T-helper 1 cell treated with Interleukin-12 subunit alpha and Interleukin-12 subunit beta and Interleukin-4 antibody, amounts not matched to agents 30 ng/mL and 1 ng/mL, for 36 hours (primary cell): Measurements from ENCODE around the gene PRKCZ. TPM values are rescaled to one million over a fixed set of nuclear protein-coding genes. Genes with fewer than 3 reads are reported as not detected.

Experiments
- intact Hi-C: fragments of 100-400 bp; cut with micrococcal nuclease; formaldehyde crosslinking; loops from one replicate; pipeline ENCODE4 v1.15.1; 2024
- total RNA-seq: library from RNA; stranded (reverse); gene quantifications from 2 replicates; pipeline ENCODE4 v1.2.3, GENCODE V29; 2022

Gene PRKCZ
- total RNA-seq, 1 donor from 2014 or later, result 2.6 TPM

DNA sequence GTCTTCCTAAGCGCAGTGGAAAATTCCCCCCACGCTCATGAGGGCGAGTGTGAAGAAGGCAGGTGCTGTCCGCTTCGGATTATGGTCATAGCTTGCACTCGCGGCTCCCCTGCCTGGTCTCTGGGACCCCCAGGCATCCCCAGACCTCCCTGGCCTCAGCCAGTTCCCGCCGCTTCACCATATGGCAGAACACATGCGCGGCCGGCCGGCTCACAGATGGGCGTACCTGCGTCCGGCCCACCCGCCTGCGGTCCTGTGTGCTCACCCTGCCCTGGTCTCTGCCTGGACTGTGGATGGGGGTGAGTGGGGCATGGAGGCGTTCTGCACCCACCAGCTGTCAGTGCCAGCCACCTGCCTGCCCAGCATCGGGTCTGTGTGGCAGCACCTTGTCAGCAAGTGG lies 34.1 kb downstream of the PRKCZ start:
- intact Hi-C loops, result no loop called here

DNA sequence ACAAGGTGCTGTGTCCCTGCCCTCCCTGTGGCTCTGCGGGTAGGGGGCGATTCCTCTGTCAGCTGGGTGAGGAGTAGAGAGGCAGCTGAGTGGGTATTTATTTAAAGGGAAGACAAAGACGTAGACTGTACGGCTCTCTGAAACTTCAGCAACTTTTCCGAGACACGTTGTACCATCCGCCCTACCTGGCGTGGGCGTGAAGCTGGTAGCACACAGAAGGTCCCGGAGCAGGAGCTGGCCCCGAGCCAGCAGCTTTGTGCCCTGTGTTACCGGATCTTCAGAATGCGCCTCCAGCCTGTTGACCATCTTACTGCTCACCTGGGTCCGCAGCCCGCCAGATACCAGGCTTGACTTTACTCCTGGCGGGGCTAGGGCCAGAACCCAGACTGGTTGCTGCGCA lies 34.9 kb downstream of the PRKCZ start:
- intact Hi-C loops, result no loop called here

DNA sequence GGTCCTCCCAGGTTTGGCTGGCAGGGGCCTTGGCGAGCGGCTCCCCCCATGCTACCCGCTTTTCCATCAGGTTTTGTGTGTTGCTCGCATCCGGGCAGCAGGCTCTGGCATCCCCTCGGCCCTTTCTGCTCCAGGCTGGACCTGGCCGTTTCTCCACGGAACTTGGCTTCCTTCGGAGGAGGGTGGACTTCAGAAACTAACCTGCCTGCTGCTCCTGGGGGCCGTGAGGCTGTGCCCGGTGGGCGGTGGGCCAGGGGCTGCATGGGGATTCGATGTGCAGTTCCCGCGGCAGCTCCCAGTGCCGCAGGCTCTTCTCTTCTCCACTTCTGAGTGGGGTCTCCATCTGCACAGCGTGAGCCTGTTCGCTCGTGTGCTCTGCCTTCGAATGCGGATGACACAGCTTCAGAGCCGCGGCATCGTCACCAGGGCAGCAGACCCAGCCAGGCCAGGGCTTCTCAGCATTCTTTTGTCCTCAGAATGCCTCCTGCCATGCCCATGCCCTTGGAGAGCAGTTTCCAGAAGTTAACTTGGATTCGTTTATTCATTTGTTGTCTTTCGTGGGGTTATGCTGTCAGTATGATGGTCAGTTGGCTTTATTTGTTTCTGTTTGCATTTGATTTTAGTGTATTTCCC lies 36.4 kb downstream of the PRKCZ start:
- intact Hi-C loops, result no loop called here

DNA sequence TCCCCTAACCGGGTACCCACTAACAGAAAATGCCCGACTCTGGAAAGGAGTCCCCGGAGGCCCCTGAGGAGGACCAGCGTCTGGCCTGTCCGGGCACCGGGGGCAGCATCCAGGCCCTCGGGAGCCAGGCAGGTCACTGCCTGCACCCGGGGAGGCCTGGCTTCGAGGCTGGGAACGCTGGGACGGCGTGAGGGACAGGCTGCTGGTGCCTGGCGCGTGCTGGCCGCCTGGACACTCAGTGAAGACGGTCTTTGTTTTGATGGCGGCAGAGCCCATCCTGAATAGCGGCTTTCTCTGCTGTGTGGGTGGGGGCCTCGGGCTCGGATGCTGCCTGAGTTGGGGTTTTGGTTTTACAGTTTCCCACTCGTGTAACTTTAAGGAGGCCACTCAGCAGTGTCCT lies 37.6 kb downstream of the PRKCZ start:
- intact Hi-C loops, result no loop called here

DNA sequence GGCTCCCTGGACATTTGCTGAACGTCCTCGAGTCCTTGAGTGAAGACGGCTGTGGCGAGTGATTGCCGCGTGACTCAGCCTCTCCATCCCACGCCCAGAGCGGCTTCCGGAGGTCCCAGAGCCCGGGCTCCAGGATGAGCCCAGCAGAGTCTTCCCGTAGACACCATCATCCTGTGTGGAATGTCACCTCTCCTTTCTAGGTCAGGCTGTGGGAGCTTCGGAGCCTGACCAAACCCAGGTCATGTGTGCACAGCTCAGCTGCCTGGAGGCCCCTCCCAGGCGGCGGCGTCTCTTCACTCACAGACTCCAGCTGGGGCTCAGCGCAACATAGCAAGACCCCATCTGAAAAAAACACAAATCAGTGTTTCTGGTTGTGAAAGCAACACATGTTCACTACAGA lies 38.2 kb downstream of the PRKCZ start:
- intact Hi-C loops, result no loop called here

DNA sequence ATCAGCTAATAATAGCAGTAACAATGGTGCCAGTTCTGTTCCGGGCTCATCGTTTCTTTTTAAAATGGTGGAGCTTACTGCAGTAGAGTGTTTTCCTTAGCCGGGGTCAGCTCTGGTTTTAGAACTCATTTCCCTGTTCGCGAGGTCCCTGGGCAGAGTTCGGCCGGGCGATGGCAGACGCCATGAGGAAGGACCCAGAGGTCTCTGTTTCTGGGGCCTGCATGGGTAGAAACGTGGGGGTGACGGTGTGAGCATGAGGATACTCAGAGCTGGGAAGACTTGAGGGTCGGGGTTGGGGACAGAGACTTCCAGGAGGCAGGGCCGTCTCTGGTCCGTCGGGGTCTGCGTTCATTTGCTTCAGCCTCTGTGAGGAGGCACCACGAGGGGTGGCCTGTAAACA lies 38.8 kb downstream of the PRKCZ start:
- intact Hi-C loops, result no loop called here

DNA sequence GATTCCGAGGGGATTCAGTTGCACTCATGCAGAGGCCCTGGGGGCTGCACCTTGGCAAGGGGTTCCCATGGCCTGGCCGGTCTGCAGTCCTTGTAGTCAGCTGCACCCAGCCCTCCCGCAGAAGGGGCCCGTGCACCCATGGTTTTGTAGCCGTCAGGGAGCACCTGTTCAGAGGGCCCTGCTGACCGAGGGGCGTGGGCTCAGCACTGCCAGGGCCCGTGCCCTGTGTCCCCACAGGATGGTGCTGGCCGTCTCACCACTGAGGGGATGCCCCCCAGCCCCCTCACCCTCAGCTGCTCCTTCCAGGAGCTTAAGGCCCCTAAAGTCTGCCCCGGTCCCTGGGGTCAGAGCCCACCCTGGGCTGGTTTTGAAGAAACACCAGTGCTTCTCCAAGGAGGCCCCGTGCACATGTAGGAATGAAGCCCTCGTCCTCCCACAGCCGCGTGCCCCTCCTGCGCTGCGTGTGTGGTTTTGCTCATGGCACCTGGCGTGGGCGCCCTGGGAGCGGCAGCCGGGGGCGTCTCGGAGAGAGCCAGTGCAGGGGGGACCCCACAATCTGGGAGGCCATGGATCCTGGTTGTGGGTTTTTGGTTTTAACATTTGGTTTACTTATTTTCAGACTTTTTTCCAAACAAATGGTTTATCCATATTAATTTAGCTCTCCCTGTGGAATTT lies 40.1 kb downstream of the PRKCZ start:
- intact Hi-C loops, result loop anchor here (10.0 kb wide), 1 partner anchor 84 kb away; no protein-coding TSS in a partner anchor

DNA sequence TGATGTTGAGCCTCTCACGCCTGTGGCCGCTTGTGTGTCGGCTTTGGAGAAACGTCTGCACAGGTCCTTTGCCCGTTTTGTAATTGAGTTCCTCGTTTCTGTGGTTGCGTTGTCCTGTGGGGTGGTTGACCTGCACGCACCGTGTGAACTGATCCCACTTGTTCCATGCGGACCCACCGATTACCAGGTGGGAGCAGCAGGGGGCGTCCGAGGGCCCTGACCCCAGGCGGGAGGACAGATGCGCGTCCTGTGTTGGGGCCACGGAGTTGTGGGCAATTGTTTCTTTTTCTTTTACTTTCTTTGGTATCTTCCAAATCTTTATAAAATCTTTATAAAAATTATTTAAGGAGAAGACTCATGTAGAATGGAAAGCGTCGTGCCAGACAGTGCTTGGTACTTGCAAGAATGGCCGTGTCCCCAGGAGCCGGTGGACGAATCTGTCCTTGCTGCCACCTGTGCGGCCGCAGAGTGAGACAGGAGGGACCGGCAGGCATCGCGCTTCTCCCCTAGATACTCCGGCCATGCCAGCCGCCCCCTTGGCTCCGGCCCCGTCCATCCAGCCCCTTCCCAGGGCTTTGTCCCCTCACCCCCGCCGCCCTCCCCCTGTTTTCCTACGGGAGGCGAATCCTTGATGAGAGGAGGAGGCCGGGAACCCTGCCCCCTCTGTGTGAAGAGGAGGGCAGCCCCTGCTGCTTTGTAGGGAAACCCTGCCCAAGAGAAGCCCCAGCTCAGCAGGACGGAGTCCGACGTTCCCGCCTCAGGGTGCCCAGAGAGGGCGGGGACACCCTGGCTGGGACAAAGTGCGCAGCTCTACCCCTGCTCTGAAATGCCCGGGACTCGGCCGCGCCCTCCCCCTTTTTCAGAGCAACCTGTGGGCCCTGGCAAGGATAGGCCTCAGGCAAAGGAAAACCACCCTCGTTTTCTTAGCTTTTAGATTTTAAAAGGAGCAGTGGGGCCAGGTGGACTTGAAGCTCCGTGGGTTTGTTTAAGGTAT lies 41.7 kb downstream of the PRKCZ start:
- intact Hi-C loops, result loop anchor here (10.0 kb wide), 1 partner anchor 83 kb away; no protein-coding TSS in a partner anchor

DNA sequence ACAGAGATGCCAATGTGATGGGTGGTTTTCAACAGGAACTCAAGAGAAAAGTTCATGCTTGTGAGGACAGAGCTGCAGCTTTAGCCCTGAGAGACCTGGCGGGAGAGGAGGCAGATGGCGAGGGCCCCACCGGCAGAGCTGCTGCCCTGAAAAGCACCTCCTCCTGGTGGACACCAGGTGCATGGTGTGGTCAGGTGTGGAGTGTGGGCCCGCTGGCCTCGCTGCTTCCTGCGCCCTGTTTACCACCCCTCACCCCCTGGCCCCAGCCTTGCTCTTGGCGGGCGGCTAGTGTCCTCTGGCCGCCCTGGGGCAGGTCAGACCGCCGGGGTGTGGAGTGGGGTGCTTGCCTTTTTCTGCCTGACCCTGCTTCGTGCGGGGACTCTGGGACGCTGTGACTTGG lies 42.8 kb downstream of the PRKCZ start:
- intact Hi-C loops, result loop anchor here (10.0 kb wide), 1 partner anchor 82 kb away; no protein-coding TSS in a partner anchor

DNA sequence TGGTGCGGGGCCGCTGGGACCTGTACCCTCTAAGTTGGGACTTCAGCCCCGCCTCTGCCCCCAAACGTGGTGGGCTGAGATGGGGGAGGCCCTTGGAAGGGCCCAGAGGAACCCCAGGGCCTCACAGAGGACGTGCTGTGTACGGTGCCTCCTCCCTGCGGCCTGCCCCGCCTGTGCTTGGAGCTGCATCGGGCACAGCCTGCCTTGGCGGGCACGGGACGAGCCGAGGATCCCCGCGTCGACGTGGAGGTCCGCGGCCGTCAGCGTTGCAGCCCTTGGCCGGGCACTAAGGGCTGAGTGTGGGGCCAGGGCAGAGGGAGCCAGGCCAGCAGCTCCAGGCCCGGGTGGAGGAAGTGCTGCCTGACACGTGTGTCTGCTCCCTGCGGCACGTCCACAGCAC lies 43.4 kb downstream of the PRKCZ start:
- intact Hi-C loops, result loop anchor here (10.0 kb wide), 1 partner anchor 81 kb away; no protein-coding TSS in a partner anchor

DNA sequence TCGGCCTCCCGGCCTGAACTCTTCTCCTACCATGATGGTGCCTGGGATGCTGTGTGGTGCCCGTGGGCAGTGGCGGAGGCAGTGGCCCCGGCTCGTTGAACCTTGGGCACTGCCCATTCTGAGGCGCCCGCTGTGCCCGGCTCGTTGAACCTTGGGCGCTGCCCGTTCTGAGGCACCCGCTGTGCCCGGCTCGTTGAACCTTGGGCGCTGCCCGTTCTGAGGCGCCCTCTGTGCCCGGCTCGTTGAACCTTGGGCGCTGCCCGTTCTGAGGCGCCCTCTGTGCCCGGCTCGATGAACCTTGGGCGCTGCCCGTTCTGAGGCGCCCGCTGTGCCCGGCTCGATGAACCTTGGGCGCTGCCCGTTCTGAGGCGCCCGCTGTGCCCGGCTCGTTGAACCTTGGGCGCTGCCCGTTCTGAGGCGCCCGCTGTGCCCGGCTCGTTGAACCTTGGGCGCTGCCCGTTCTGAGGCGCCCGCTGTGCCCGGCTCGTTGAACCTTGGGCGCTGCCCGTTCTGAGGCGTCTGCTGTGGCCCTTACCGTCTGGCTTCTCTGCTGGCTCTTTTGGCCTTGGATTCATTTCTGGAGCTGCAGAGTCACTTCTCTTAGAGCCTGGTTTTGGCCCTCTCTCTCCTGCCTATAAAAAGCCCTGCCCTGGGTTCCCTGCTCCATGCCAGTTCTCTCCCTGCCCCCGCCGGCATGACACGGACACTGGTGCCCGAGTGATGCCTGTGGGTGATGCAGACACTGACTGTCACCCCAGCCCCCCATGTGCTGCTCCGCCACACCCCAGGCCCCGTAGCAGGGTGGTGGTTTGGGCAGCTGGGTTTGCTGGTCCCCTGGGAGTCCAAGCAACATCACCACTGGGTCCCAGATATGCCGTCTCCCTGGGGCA lies 44.3 kb downstream of the PRKCZ start:
- intact Hi-C loops, result loop anchor here (10.0 kb wide), 1 partner anchor 80 kb away; no protein-coding TSS in a partner anchor

DNA sequence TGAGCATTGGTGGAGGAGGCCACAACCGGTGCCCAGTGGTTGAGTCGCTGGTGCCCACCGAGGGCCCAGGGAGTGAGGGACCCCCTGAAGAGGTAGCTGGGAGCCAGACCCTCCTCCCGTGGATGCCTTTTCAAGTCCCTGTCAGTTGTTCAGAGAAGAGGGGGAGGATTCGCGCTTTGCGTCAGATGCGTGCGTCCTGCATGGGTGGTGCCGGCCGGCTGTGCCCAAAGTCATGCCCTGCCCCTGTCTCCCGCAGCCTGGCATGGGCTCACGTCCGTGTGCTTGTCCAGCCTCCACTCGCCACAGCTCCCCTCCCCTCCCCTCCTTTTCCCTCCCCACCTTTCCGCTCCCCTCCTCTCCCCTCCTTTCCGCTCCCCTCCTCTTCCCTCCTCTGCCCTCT lies 45.2 kb downstream of the PRKCZ start:
- intact Hi-C loops, result loop anchor here (10.0 kb wide), 1 partner anchor 79 kb away; no protein-coding TSS in a partner anchor

DNA sequence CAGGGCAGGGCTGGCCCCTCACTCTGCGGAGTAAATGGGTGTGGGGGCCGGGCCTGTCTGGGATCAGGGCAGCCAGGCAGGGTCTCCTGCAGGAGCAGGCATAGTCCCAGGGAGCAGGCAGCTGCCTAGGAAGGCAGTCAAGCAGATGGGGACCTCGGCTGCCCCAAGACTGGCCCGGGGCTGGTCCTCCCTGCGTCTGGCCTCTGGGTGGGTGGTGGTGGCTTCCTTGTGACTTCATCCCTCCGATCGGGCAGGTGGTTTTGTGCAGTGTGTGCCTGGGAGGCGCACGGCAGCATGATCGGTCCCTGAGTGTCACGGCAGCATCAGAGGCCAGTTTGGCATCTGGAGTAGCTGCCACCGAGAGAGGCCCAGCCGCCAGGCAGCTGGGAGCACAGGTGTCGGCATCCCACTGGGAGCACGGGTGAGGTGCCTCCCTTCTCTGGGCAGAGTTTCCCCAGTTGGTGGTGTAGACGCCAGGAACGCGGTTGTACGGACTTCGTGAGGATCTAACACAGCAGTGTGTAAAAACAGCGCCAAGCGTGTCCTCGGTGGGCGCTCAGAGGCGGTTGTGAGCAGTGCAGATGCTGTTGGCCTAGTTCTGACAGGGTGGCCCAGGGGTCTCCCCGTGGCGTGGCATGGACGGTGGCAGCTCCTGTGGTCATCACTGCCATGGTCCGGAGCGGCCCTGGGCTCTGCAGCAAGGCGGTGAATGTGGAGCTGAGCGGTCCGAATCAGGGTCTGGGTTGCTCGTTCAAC lies 45.9 kb downstream of the PRKCZ start:
- intact Hi-C loops, result loop anchor here (10.0 kb wide), 1 partner anchor 79 kb away; no protein-coding TSS in a partner anchor

DNA sequence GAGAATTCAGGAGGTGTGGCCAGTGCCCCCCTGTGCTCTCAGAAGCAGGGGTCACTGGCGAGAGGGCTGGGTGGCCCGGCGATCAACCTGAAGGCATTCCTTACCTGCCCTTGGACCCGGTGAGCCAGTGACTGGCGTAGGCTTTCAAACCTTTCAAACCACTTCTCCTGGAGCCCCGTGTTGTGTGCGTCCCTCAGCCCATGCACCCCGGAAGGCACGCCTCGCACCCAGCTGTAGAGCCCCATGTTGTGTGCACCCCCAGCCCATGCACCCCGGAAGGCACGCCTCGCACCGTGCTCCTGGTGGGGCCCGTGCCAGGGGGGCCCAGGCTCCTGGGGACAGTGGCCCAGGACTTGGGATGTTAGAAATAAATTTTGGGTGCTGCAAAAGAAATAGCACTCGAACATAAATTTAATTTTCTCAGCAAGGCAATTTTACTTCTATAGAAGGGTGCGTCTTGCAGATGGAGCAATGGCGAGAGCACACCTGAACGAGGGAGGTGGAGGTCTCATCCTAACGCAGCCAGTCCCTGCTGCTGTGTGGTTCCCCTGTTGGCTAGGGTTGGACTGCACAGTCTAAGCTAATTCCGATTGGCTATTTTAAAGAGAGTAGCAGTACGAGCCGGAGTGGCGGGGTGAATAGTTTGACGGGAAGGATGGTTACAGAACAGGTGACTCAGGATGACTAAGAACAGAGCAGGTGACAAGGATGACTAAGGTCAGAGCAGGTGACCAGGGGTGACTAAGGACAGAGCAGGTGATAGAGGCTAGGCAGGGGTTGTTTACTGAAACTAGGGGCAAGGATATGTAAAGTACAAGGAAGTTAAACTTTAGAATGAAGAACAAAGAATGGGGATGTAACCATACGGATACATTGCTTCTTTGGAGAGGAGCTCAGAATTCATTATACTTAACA lies 47.4 kb downstream of the PRKCZ start:
- intact Hi-C loops, result loop anchor here (10.0 kb wide), 1 partner anchor 77 kb away; no protein-coding TSS in a partner anchor

DNA sequence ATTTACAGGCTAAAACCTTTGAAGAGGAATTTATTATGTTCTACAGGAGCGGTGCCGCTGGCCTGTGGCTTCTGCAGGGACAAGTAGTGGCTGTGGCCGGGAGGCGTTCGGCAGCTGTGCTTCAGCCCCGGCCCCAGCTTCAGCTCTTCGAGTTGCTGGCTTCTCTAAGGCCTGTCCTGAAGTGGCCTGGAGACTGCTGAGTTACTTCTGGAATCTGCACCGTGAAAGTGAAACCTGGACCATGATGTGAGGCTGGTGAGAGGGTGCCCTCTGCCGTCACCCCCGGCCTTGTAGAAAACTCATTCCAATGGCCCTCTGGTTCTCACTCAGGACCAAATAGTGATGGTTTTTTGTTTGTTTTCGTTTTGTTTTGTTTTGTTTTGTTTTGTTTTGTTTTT lies 48.1 kb downstream of the PRKCZ start:
- intact Hi-C loops, result loop anchor here (10.0 kb wide), 1 partner anchor 77 kb away; no protein-coding TSS in a partner anchor

DNA sequence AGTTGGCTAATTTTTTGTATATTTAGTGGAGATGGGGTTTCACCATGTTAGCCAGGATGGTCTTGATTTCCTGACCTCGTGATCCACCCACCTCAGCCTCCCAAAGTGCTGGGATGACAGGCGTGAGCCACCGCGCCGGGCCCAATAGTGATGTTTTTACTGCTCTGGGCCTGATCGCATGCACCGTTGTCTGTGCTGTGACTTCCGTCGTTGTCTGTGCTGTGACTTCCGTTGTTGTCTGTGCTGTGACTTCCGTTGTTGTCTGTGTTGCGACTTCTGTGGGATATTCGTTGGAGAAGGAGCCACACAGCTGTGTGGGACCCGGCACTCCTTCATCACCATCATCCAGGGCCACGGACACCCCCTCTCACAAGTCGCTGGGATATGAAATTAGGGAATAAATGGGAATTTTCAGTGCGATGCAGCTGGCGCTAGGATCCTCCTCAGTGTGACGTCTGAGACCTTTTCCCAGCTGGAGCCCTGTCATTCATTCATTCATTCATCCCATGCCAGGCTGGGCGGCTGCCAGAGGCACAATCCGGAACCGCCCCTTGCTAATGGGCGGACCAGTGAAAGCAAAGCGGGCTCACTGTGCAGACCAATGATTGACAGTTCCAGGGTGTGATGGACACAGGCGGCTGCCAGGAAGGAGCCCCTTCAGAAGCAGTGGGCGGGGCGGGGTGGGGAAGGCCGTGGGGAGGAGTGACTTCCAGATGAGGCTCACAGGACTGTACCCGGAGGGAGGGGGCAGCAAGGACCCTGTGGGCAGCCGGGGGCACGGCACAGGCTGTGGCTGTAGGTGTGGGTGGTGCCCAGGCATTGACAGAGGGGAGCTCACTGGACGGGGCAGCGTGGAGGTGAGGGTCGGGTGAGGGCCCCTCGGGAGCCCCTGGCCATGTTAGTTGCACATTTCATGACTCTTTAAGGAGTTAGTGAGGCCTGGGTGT lies 48.9 kb downstream of the PRKCZ start:
- intact Hi-C loops, result loop anchor here (10.0 kb wide), 1 partner anchor 76 kb away; no protein-coding TSS in a partner anchor
